K562 (cell line): ENCODE results near the gene OR7A17. TPM values are rescaled to one million over a fixed set of nuclear protein-coding genes. Genes with fewer than 3 reads are reported as not detected.

Experiments
- ATAC-seq: fragments of 200-7000 bp; cut with Tn5 transposase; 3 replicates; pipeline ENCODE4 v1.9.1; 2020; ENCODE audit warnings: moderate library complexity
- BruUV-seq: library from RNA; stranded (reverse); fragments of 400-500 nt; replicated peaks from 2 replicates; lab custom pipeline; 2021; lab: Mats Ljungman, UMichigan
- CTCF ChIA-PET: fragments of 300-600 bp; formaldehyde crosslinking; extraction: SDS; loops from one replicate; lab custom pipeline; 2021; ENCODE audit warnings: low intra/inter-chr PET ratio; lab: Yijun Ruan, JAX
- POLR2A ChIA-PET: fragments of 300-600, 350-650 bp; sonication (Branson Sonifier 250); formaldehyde crosslinking; extraction: SDS; loops from one replicate; lab custom pipeline; 2021; ENCODE audit warnings: antibody characterized with exemption, inconsistent platforms; lab: Yijun Ruan, JAX
- DNase-seq, 4 experiments: peaks; one replicate each; pipeline versions ENCODE4 v3.0.0 to v3.0.0-alpha.2; 2011 to 2018; ENCODE audit warnings: low spot score in 3 of 4, mixed read lengths in 3 of 4; ENCODE audit errors: extremely low read depth in 1 of 4
- FAIRE-seq: peaks from 2 replicates; lab custom pipeline; 2011; peaks lifted over from hg19 to GRCh38; lab: Jason Lieb, UNC
- H2AFZ ChIP-seq: 2 replicates; pipeline ENCODE4 v1.6.0; 2011; ENCODE audit warnings: low read depth, low read length, control low read depth, inconsistent platforms
- H3K27ac ChIP-seq: fragments of 200-600 bp; 3 replicates; pipeline ENCODE4 v1.8.0; 2011; ENCODE audit warnings: low read depth, mild to moderate bottlenecking, control low read depth, inconsistent platforms, low read length, moderate library complexity, mixed read lengths; ENCODE audit errors: extremely low read depth
- H3K27me3 ChIP-seq, 2 experiments: fragments of 300-600 bp in 1 of 2; 2 replicates in 1 of 2; 3 replicates in 1 of 2; pipeline versions ENCODE4 v1.6.0 to v1.8.0; 2011; ENCODE audit warnings: inconsistent platforms in 2 of 2, low read length in 2 of 2, mild to moderate bottlenecking in 1 of 2, mixed read lengths in 1 of 2, moderate library complexity in 1 of 2; ENCODE audit not compliant: control insufficient read depth in 2 of 2, insufficient read depth in 2 of 2
- H3K36me3 ChIP-seq: fragments of 300-600 bp; 3 replicates; pipeline ENCODE4 v1.8.0; 2011; ENCODE audit warnings: mild to moderate bottlenecking, low read length, inconsistent platforms; ENCODE audit not compliant: control insufficient read depth, insufficient read depth
- H3K4me1 ChIP-seq, 2 experiments: fragments of 200-600 bp in 1 of 2; replicated peaks in 1 of 2; 2 replicates in 1 of 2; 3 replicates in 1 of 2; pipeline versions ENCODE4 v1.5.1 to v1.8.0; 2011; ENCODE audit warnings: inconsistent platforms in 2 of 2, low read length in 2 of 2, mild to moderate bottlenecking in 1 of 2, mixed read lengths in 1 of 2, moderate library complexity in 1 of 2; ENCODE audit not compliant: control insufficient read depth in 2 of 2, insufficient read depth in 2 of 2
- H3K4me2 ChIP-seq: 2 replicates; pipeline ENCODE4 v1.6.1; 2011; ENCODE audit warnings: low read length, control low read depth, inconsistent platforms, mixed read lengths; ENCODE audit not compliant: insufficient read depth
- H3K4me3 ChIP-seq: fragments of 200-600 bp; sonication (generic), shearing (Covaris generic); 2 replicates; pipeline ENCODE4 v1.5.1; 2016; ENCODE audit warnings: control low read depth, inconsistent platforms
- H3K79me2 ChIP-seq: fragments of 200-600 bp; 3 replicates; pipeline ENCODE4 v1.8.0; 2011; ENCODE audit warnings: low read length, inconsistent platforms; ENCODE audit not compliant: control insufficient read depth, insufficient read depth
- H3K9ac ChIP-seq, 2 experiments: 2 replicates each; pipeline versions ENCODE4 v1.6.0 to v1.6.1; 2011; ENCODE audit warnings: low read depth in 2 of 2, low read length in 2 of 2, control low read depth in 1 of 2, inconsistent platforms in 1 of 2, mild to moderate bottlenecking in 1 of 2, mixed read lengths in 1 of 2; ENCODE audit not compliant: insufficient read depth in 1 of 2
- H3K9me1 ChIP-seq: one replicate; pipeline ENCODE4 v1.6.0; 2011; ENCODE audit warnings: inconsistent platforms, mild to moderate bottlenecking, low read length, moderate library complexity; ENCODE audit not compliant: control insufficient read depth, insufficient read depth
- H3K9me3 ChIP-seq: replicated peaks from 2 replicates; pipeline ENCODE4 v1.5.1; 2011; ENCODE audit warnings: low read depth, low read length, inconsistent platforms; ENCODE audit not compliant: control insufficient read depth, insufficient read depth
- H4K20me1 ChIP-seq: replicated peaks from 2 replicates; pipeline ENCODE4 v1.6.1; 2011; ENCODE audit warnings: low read length, inconsistent platforms, mixed read lengths; ENCODE audit not compliant: control insufficient read depth, insufficient read depth
- EGR1 ChIP-seq: fragments of 450-650 bp; conservative IDR thresholded peaks from 2 replicates; pipeline ENCODE4 v1.6.1; 2017; ENCODE audit warnings: mild to moderate bottlenecking
- FOSL1 ChIP-seq: fragments of 200-800 bp; sonication (Bioruptor generic); conservative IDR thresholded peaks from 2 replicates; pipeline ENCODE4 v1.6.1; 2016; ENCODE audit warnings: missing genetic modification characterization, missing compliant biosample characterization
- MXI1 ChIP-seq: IDR thresholded peaks from 2 replicates; pipeline ENCODE4 v1.6.1; 2011; ENCODE audit warnings: low read depth, mild to moderate bottlenecking, improper control_type of control experiment, low read length
- NR1H2 ChIP-seq: sonication (generic); formaldehyde crosslinking; IDR thresholded peaks from 2 replicates; pipeline ENCODE4 v1.4.0; 2020; ENCODE audit warnings: mild to moderate bottlenecking, missing genetic modification reagents
- SOX6 ChIP-seq: fragments of 450-650 bp; IDR thresholded peaks from 2 replicates; pipeline ENCODE4 v1.6.1; 2014; ENCODE audit warnings: mild to moderate bottlenecking
- ZNF408 ChIP-seq: fragments of 250-450 bp; sonication (Bioruptor Pico); IDR thresholded peaks from 2 replicates; pipeline ENCODE4 v1.4.0; 2020; ENCODE audit warnings: low read depth, mild to moderate bottlenecking, moderate library complexity
- WGBS: fragments of 100-300 bp; shearing (Covaris generic); methylation state at CpG from one replicate; pipeline ENCODE4 v1.1.6; 2016; ENCODE audit warnings: low coverage, mixed read lengths; ENCODE audit not compliant: insufficient coverage; ENCODE audit errors: missing lambda C conversion rate; 5-methylcytosine and 5-hydroxymethylcytosine counted together
- in situ Hi-C: fragments of 300-500 bp; cut with MboI; formaldehyde crosslinking; loops from 4 replicates; pipeline ENCODE4 v1.15.0; 2018; ENCODE audit warnings: inconsistent platforms, mixed read lengths
- intact Hi-C: fragments of 100-400 bp; cut with micrococcal nuclease; formaldehyde crosslinking; loops from 2 replicates; pipeline ENCODE4 v1.14.2; 2022
- polyA plus RNA-seq, 8 experiments: library from polyadenylated mRNA; depleted of rRNA in 4 of 8; stranded (reverse) in 5 of 8; unstranded in 3 of 8; fragments of >200 nt; fragmentation: Nextera tagmentation in 2 of 8; fragmentation: Illumina TruSeq in 1 of 8; extraction: Ambion mirVana in 2 of 8; extraction: Trizol in 1 of 8; gene quantifications; 2 replicates each; pipeline versions ENCODE4 v1.2.1 to v1.2.3, GENCODE V29; 2011 to 2014; ENCODE audit warnings: inconsistent platforms in 1 of 8, missing spikeins in 1 of 8
- total RNA-seq, 7 experiments: library from RNA; depleted of rRNA in 6 of 7; stranded (reverse); fragments of >200 nt in 6 of 7; fragmentation: Illumina TruSeq in 2 of 7; extraction: Trizol in 2 of 7; gene quantifications; 2 replicates each; pipeline versions ENCODE4 v1.2.1 to v1.2.3, GENCODE V29; 2011 to 2021; ENCODE audit warnings: low replicate concordance in 1 of 7
- TF ChIP-seq, protein P1 (sequence below), 2 experiments: fragments of 450-650 bp in 1 of 2; sonication (generic) in 1 of 2; formaldehyde crosslinking in 1 of 2; IDR thresholded peaks in 1 of 2; conservative IDR thresholded peaks in 1 of 2; 2 replicates each; pipeline versions ENCODE4 v1.6.1 to v1.8.1; 2016 to 2023; ENCODE audit warnings: mild to moderate bottlenecking in 2 of 2, moderate library complexity in 2 of 2, inconsistent platforms in 1 of 2, missing genetic modification reagents in 1 of 2

OR7A17 gene
- total and polyA plus RNA-seq, 9 of the 15 experiments (the other 6 are each of a cell fraction or from before 2014, with no cell fraction given) = not detected

DNA sequence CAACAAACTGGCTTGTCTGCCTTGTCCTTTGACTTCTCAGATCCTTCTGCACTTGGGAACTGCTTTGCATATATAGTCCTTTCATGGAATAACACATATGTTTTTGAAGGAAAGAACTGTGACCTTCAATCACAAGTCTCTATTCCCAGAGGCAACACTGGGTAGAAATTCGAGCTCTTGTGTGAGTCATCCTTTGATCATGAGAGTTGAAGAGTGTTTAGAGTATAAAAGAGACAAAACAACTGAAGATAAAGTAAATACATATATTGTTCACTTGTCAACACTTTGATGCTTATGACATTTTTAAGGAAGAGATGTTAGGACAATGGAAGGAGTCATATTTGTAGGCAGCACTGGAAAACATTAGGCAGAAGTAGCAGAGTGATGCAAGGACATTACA, 45.7 kb downstream of the OR7A17 start:
- BruUV-seq = no TSS peak
- FAIRE-seq (no peak), ATAC-seq (no peak)

DNA sequence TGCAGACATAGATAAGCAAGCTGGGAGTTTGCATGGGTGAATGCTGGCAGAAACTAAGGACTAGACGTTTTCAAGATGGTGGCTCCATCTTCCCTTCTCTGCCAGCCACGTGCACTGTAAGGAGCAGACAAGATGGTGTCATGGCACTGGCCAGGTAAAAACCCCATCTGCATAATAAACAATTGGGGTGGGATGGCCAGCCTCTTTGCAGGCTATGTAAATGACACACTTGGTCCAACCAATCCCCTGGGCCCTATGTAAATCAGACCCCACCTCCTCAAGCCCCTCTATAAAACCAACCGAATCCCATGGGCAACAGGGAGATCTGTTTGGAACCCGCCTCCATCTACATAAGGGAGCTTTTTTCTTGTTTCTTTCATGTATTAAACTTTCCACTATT, 48.5 kb downstream of the OR7A17 start:
- 2% methylated on average over 4 of the region's 4 CpGs for WGBS
- intact Hi-C loops = no loop called here
- H3K4me1 ChIP-seq = no peaks in the 10 kb centered on the region

More for the DNA sequence above, 45.7 kb downstream of the OR7A17 start:
- Histone ChIP-seq H3K9me3 (no peaks in the 10 kb centered on the region; the same call in 1 of the 2 replicates), H3K27ac (no peak overlapping the region), H2AFZ (no peak overlapping the region), H3K79me2 (no peaks in the 10 kb centered on the region), H3K4me2 (no peak overlapping the region), H3K27me3 (peaks cover 5 to 11% of the 10 kb centered on the region in 2 experiments; a peak in 4 of 5 replicates), H3K36me3 (no peaks in the 10 kb centered on the region), H3K9ac (no peak overlapping the region), H4K20me1 (no peaks in the 10 kb centered on the region), H3K4me3 (no peak overlapping the region), H3K4me1 (no peaks in the 10 kb centered on the region), H3K9me1 (no peaks in the 10 kb centered on the region)
- DNase-seq = no peak
- intact Hi-C loops (no loop called here), in situ Hi-C loops (no loop called here)
- CTCF ChIA-PET = no interaction called here
- POLR2A ChIA-PET = no interaction called here
- no peak for TF ChIP-seq ZNF408 (CRISPR knock-in tag)
- TF ChIP-seq, protein P1, sequence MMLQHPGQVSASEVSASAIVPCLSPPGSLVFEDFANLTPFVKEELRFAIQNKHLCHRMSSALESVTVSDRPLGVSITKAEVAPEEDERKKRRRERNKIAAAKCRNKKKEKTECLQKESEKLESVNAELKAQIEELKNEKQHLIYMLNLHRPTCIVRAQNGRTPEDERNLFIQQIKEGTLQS (IDR thresholded peaks at IDR 0.05) = peak; percentile 41; the same call in 1 of the 2 replicates
- TF ChIP-seq, protein P1 (CRISPR knock-in tag; conservative IDR thresholded peaks at IDR 0.05) = no peak
- peak; percentile 31; the same call in 1 of the 2 replicates for TF ChIP-seq SOX6
- 0 out of 2 replicates have a peak, but pooled peaks have one; percentile 21 for TF ChIP-seq FOSL1 (tag)
- WGBS = 0% methylated on average over 1 of the region's 1 CpG

More for the DNA sequence above, 48.5 kb downstream of the OR7A17 start:
- H4K20me1 ChIP-seq = no peaks in the 10 kb centered on the region
- ATAC-seq (no peak), FAIRE-seq (no peak), DNase-seq (no peak)
- H3K9me3 ChIP-seq = no peaks in the 10 kb centered on the region; the same call in 1 of the 2 replicates
- H3K79me2 ChIP-seq = no peaks in the 10 kb centered on the region
- no peak overlapping the region for H3K4me2 ChIP-seq
- TF ChIP-seq EGR1 (no peak), MXI1 (no peak), NR1H2 (no peak)
- H2AFZ ChIP-seq = no peak overlapping the region
- no peaks in the 10 kb centered on the region for H3K36me3 ChIP-seq
- H3K27ac ChIP-seq = no peak overlapping the region
- ChIA-PET POLR2A (no interaction called here), CTCF (no interaction called here)
- in situ Hi-C loops = no loop called here
- H3K27me3 ChIP-seq = peaks cover 6 to 16% of the 10 kb centered on the region in 2 experiments; a peak in 4 of 5 replicates
- no TSS peak for BruUV-seq
- no peak overlapping the region for H3K9ac ChIP-seq
- no peak overlapping the region for H3K4me3 ChIP-seq
- H3K9me1 ChIP-seq = no peaks in the 10 kb centered on the region
